OCI-LY1 (cell line): ENCODE data around the gene IPCEF1.

ENCODE experiments used
- EZH2 ChIP-seq: fragments of 200-600 bp; sonication (generic), shearing (Covaris generic); IDR thresholded peaks from 2 replicates; pipeline ENCODE4 v1.8.0; 2017; ENCODE audit warnings: borderline replicate concordance, mixed run types, mild to moderate bottlenecking, antibody characterized with exemption, low read length, moderate library complexity, mixed read lengths
- TF ChIP-seq, protein P1 (sequence below): fragments of 200-600 bp; sonication (generic), shearing (Covaris generic); IDR thresholded peaks from 2 replicates; pipeline ENCODE4 v1.5.1; 2017; ENCODE audit warnings: mild to moderate bottlenecking, antibody characterized with exemption, low read length, moderate library complexity, mixed read lengths

DNA sequence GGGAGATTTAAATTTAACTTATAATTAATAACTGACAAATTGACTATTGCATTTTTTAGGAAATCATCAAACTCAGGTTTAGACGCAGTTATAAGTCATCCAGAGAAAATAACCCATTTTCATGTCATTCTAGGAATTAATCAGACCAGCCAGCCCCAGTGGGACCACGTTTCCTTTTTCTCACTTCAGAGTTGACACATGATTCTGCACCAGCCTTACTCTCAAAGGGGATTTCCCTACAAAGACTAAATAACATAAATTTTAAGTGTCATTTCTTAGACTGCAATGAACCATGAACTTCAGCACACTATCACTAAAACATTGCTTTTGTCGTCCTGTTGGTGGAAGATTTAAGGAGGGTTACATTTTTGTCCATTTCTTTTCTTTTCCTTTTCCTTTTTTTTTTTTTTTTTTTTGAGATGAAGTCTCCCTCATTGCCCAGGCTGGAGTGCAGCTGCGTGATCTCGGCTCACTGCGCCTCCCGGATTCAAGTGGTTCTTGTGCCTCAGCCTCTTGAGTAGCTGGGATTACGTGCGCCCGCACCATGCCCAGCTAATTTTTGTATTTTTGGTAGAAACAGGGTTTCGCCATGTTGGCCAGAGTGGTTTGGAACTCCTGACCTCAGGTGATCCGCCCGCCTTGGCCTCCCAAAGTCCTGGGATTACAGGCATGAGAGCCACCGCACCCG, 3.6 kb downstream of the IPCEF1 start:
- TF ChIP-seq, protein P1, sequence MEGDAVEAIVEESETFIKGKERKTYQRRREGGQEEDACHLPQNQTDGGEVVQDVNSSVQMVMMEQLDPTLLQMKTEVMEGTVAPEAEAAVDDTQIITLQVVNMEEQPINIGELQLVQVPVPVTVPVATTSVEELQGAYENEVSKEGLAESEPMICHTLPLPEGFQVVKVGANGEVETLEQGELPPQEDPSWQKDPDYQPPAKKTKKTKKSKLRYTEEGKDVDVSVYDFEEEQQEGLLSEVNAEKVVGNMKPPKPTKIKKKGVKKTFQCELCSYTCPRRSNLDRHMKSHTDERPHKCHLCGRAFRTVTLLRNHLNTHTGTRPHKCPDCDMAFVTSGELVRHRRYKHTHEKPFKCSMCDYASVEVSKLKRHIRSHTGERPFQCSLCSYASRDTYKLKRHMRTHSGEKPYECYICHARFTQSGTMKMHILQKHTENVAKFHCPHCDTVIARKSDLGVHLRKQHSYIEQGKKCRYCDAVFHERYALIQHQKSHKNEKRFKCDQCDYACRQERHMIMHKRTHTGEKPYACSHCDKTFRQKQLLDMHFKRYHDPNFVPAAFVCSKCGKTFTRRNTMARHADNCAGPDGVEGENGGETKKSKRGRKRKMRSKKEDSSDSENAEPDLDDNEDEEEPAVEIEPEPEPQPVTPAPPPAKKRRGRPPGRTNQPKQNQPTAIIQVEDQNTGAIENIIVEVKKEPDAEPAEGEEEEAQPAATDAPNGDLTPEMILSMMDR = no peak
- TF ChIP-seq EZH2 = no peak
